Activated naive CD4-positive, alpha-beta T cell treated with anti-CD3 and anti-CD28 coated beads for 36 hours (primary cell): Measurements from ENCODE around the gene SEC24A. TPM values are rescaled to one million over a fixed set of nuclear protein-coding genes. Genes with fewer than 3 reads are reported as not detected.
"Not testable (repeated sequence)": the region's sequence is repeated elsewhere in the genome, so short reads cannot be mapped to it uniquely, and the experiment has no call there.

Experiments used
- CTCF ChIA-PET: fragments of 350-600 bp; sonication (Branson Sonifier 250); formaldehyde crosslinking; loops from one replicate; lab custom pipeline; 2021; ENCODE audit warnings: antibody characterized with exemption; lab: Charles Lee
- DNase-seq: peaks from one replicate; pipeline ENCODE4 v3.0.0-alpha.2; 2020
- H3K27ac Mint-ChIP-seq: one replicate; pipeline ENCODE4 v1.8.0; 2021; ENCODE audit warnings: mild to moderate bottlenecking, mixed read lengths
- H3K27me3 Mint-ChIP-seq: one replicate; pipeline ENCODE4 v1.8.0; 2021; ENCODE audit warnings: low read depth, mixed read lengths
- H3K36me3 Mint-ChIP-seq: one replicate; pipeline ENCODE4 v1.8.0; 2021; ENCODE audit warnings: low read depth, mixed read lengths
- H3K4me1 Mint-ChIP-seq: one replicate; pipeline ENCODE4 v1.8.0; 2021; ENCODE audit warnings: low read depth, mixed read lengths
- H3K4me3 Mint-ChIP-seq: one replicate; pipeline ENCODE4 v1.8.0; 2021; ENCODE audit warnings: mild to moderate bottlenecking, moderate library complexity, mixed read lengths
- H3K9me3 Mint-ChIP-seq: one replicate; pipeline ENCODE4 v1.8.0; 2021; ENCODE audit warnings: mixed read lengths
- intact Hi-C: fragments of 100-400 bp; cut with micrococcal nuclease; formaldehyde crosslinking; loops from one replicate; pipeline ENCODE4 v1.15.1; 2023
- total RNA-seq, 2 experiments: library from RNA; stranded (reverse); gene quantifications; one replicate each; pipeline ENCODE4 v1.2.3, GENCODE V29; 2021

SEC24A gene
- total RNA-seq, 2 experiments from 2014 or later, result 16.6 to 18.5 TPM

DNA sequence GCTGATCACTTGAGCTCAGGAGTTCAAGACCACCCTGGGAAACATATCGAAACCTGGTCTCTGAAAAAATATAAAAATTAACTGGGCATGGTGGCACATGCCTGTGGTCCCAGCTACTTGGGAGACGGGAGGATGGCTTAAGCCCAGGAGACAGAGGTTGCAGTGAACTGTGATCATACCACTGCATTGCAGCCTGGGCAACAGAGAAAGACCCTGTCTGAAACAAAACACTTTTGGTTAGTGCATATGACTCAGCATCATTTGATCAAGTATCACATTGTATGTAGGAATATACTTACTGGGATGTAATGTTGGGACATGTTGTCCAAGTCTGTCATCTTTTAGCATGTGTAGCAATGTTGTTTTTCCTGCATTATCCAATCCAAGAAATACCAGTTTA lies 28.0 kb upstream of the SEC24A start:
- DNase-seq, result no peak
- no peaks in the 10 kb centered on the region for H3K9me3 Mint-ChIP-seq
- H3K4me1 Mint-ChIP-seq, result peaks cover 8% of the 10 kb centered on the region
- intact Hi-C loops, result no loop called here
- H3K36me3 Mint-ChIP-seq, result peaks cover 19% of the 10 kb centered on the region
- CTCF ChIA-PET, result interaction anchor here (0.6 kb wide), 1 partner anchor 890 kb away, joined by 3 read pairs; no protein-coding TSS in a partner anchor
- no peak overlapping the region for H3K27ac Mint-ChIP-seq
- H3K4me3 Mint-ChIP-seq, result no peak overlapping the region
- no peaks in the 10 kb centered on the region for H3K27me3 Mint-ChIP-seq

DNA sequence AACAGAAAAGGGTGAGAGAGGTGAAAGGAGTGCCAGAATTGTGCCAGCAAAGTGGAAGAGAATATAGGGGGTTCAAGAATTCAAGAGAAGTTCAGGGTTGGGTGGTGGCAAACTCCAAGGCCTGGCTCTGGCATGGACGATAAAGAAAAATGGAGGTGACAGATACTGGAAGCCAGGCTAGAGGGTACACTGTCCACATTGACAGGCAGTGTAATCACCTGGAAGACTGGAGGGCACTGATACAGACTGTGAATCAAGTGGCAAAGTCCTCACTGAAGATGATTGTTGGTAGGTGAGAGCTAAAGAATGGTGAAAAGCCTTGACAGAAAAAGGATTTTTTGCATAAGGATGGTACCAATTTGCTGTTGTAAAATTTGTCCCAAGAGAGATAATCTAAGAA lies 23.0 kb upstream of the SEC24A start:
- Mint-ChIP-seq H3K36me3 (peaks cover 11% of the 10 kb centered on the region), H3K9me3 (no peaks in the 10 kb centered on the region), H3K27me3 (no peaks in the 10 kb centered on the region), H3K27ac (no peak overlapping the region), H3K4me1 (peaks cover 17% of the 10 kb centered on the region), H3K4me3 (no peak overlapping the region)
- intact Hi-C loops, result no loop called here
- no peak for DNase-seq
- CTCF ChIA-PET, result interaction anchor here (0.7 kb wide), 1 partner anchor 94 kb away, joined by 3 read pairs; no protein-coding TSS in a partner anchor

DNA sequence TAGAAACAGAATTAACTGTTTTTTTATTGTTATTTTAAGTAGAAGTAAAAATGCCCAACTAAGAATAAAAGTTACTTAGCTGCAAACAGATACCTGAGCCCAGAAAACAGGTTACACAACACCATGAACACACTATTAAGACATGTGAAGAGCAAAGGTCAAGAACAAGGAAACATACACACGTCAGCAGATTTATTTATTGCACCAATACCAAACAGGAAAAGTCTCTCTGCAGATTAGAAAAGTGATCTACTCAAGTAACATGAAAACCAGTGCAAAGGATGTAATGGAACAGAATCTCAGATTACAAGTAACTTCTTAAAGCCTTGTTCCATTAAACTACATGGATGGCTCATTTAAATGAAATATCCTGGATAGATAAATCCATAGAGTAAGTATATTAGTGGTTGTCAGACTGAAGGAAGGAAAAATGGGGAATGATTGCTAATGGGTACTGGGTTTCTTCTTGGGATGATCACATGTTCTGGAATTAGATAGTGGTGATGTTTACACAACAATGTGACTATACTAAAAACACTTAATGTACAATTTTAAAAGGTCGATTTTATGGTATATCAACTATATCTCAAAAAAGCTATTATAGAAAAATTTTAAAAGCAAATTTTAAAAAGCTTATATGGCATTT lies 22.1 kb upstream of the SEC24A start:
- CTCF ChIA-PET, result interaction anchor here (0.7 to 1.2 kb wide), 2 partner anchors 39 to 95 kb away, joined by 3 to 5 read pairs; no protein-coding TSS in a partner anchor
- H3K9me3 Mint-ChIP-seq, result no peaks in the 10 kb centered on the region
- no peak overlapping the region for H3K4me3 Mint-ChIP-seq
- DNase-seq, result no peak
- intact Hi-C loops, result no loop called here
- H3K27me3 Mint-ChIP-seq, result no peaks in the 10 kb centered on the region
- H3K4me1 Mint-ChIP-seq, result peaks cover 24% of the 10 kb centered on the region
- no peak overlapping the region for H3K27ac Mint-ChIP-seq
- H3K36me3 Mint-ChIP-seq, result peaks cover 11% of the 10 kb centered on the region

DNA sequence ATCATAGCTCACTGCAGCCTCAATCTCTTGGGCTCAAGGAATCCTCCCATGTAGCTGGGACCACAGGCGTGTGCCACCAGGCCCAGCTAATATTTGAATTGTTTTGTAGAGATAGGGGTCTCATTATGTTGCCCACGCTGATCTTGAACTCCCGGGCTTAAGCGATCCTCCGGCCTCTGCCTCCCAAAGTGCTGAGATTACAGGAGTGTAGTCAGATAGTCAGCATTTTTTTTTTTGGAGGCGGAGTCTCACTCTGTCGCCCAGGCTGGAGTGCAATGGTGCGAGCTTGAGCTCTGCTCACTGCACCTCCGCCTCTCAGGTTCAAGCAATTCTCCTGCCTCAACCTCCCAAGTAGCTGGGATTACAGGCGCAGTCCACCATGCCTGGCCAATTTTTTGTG lies 14.4 kb upstream of the SEC24A start:
- Mint-ChIP-seq H3K4me3 (no peak overlapping the region), H3K27ac (no peak overlapping the region)
- intact Hi-C loops, result loop anchor here (5.0 kb wide), 1 partner anchor 262 kb away; the partner anchor contains the start of gene UBE2B

DNA sequence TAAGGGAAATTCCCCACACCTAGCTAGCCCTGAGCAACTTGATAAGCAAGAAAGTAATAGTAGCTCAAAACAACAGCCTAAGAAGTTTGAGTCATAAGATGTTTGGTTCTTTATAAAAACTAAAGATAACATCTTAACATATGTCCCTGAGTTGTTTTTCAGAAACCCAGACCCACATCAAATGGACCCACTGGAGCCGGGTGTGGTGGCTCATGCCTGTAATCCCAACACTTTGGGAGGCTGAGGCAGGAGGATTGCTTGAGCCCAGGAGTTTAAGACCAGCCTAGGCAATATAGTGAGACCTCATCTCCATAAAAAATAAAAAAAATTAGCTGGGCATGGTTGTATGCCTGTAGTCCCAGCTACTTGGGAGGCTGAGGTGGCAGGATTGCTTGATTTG lies 13.2 kb upstream of the SEC24A start:
- H3K9me3 Mint-ChIP-seq, H3K4me3 Mint-ChIP-seq, H3K36me3 Mint-ChIP-seq, DNase-seq, intact Hi-C loops, H3K27me3 Mint-ChIP-seq: not testable (repeated sequence)
- Mint-ChIP-seq H3K27ac (peak overlapping the region; percentile 26), H3K4me1 (peaks cover 17% of the 10 kb centered on the region)
- CTCF ChIA-PET, result interaction anchor here (0.6 to 2.1 kb wide), 2 partner anchors 48 to 146 kb away, joined by 9 read pairs; no protein-coding TSS in a partner anchor

More for the DNA sequence above, 14.4 kb upstream of the SEC24A start:
- DNase-seq, result no peak
- CTCF ChIA-PET, result interaction anchor here (0.6 to 2.1 kb wide), 5 partner anchors 10 to 47 kb away, joined by 4 to 9 read pairs (median 5); no protein-coding TSS in a partner anchor
- Mint-ChIP-seq H3K27me3 (no peaks in the 10 kb centered on the region), H3K4me1 (peaks cover 19% of the 10 kb centered on the region), H3K9me3 (no peaks in the 10 kb centered on the region), H3K36me3 (no peaks in the 10 kb centered on the region)

DNA sequence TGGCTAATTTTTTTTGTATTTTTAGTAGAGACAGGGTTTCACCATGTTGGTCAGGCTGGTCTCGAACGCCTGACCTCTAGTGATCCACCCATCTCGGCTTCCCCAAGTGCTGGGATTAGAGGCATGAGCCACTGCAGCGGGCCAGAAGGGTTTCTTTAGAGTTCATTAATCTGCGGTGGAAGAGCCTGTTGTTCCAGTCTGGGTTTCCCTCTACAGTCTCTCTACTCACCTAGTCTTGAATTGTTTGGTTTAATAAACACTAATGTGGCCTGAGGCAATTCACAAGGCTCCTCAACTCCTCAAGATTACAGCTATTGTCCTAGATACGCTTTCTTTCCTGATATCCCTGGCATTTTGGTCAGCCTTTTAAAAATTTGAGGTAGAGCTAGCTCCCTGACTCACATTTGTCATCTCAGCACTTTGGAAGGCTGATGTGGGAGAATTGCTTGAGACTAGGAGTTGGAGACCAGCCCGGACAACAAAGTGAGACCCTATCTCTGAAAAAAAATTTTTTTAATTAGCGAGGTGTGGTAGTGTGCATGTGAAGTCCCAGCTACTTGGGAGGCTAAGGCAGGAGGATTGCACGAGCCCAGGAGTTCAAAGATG lies 11.4 kb upstream of the SEC24A start:
- H3K27me3 Mint-ChIP-seq, result no peaks in the 10 kb centered on the region
- no peak for DNase-seq
- H3K4me1 Mint-ChIP-seq, result peaks cover 7% of the 10 kb centered on the region
- H3K9me3 Mint-ChIP-seq, result no peaks in the 10 kb centered on the region
- intact Hi-C loops, result no loop called here
- CTCF ChIA-PET, result interaction anchor here (0.6 to 1.3 kb wide), 3 partner anchors 9 to 206 kb away, joined by 3 to 8 read pairs (median 4); no protein-coding TSS in a partner anchor
- H3K36me3 Mint-ChIP-seq, result no peaks in the 10 kb centered on the region
- H3K4me3 Mint-ChIP-seq, result no peak overlapping the region
- no peak overlapping the region for H3K27ac Mint-ChIP-seq

DNA sequence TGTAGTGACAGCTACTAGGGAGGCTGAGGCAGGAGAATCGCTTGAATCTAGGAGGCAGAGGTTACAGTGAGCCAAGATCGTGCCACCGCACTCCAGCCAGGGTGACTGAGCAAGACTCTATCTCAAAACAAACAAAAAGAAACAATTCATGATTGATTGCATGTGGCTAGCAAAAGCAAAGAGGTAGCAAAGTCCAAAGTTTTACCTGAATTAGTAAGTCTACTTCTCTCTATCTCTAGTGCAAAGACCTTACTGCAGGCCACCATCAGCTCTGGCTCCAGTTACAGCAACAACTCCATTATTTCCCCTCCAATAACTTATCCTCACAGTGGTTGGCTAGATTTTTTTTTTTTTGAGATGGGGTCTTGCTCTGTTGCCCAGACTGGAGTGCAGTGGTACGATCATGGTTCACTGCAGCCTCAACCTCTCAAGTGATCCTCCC lies 9.8 kb upstream of the SEC24A start:
- intact Hi-C loops, result no loop called here
- CTCF ChIA-PET, result interaction anchor here (1.2 kb wide), 1 partner anchor 52 kb away, joined by 5 read pairs; no protein-coding TSS in a partner anchor
- DNase-seq, result no peak
- Mint-ChIP-seq H3K4me3 (no peak overlapping the region), H3K27ac (no peak overlapping the region), H3K4me1 (peaks cover 7% of the 10 kb centered on the region), H3K36me3 (no peaks in the 10 kb centered on the region), H3K9me3 (no peaks in the 10 kb centered on the region), H3K27me3 (no peaks in the 10 kb centered on the region)

DNA sequence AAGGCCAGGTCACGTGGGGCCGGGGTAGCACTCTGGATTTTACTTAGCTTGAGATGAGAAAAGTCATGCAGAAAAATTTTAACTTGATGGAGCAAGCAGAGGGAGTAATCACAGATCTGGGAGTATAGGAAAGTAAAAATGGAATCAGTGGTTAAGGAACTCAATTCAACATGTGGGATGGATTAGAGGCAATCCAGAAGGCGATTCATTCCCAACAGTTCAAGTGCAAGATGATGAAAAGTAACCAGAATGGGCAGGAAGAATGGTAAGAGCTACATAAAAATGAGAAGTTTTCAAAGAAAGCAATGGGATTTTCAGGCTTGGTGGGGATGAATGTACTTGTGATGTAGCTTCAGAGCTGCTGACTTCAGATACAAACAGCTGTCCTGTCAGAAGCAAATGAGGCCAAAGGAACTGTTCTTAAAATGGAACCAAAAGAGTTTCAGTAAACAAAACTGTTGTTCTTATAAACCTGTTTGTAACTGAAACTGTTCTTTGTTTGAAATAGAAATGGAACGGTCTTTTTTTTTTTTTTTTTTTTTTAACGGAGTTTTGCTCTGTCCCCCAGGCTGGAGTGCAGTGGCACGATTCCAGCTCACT lies 5.6 kb upstream of the SEC24A start:
- Mint-ChIP-seq H3K4me3 (no peak overlapping the region), H3K4me1 (peaks cover 13% of the 10 kb centered on the region), H3K27me3 (no peaks in the 10 kb centered on the region), H3K27ac (no peak overlapping the region), H3K9me3 (no peaks in the 10 kb centered on the region), H3K36me3 (no peaks in the 10 kb centered on the region)
- intact Hi-C loops, result no loop called here
- DNase-seq, result no peak
- CTCF ChIA-PET, result interaction anchor here (1.5 kb wide), 1 partner anchor 9 kb away, joined by 4 read pairs; no protein-coding TSS in a partner anchor

DNA sequence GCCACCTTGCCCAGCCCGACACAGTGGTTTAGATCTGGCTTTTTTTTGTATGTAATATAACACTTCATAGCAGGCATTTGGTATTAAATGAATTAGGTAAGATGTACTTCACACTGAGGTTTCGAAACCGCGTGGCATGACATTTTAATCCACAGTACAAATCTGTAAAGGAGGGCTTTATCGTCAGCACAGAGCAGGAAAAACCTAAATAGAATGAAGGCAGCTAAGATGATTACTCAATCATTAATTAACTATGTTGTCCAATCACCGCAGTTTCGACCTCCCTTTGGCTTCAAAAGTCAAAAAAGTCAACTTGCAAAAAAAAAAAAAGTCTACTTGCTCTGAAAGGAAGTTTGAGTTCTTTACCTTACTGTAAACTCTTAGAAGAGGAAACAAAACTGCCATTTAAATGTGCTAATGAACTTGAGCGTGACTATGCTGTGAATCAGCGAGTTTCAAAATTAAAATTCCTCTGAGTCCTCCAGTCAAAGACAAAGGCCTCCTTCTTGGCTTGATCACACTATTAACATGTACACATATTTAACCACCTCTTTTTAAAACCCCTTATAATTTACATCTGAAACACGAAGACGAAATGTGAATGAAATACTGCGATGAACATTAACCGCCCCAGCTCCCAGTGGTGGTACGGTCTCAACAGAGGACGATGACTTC lies 698 bp upstream of the SEC24A start:
- Mint-ChIP-seq H3K4me3 (peak overlapping the region; percentile 89), H3K27me3 (no peaks in the 10 kb centered on the region), H3K27ac (peak overlapping the region; percentile 100), H3K9me3 (no peaks in the 10 kb centered on the region), H3K36me3 (peaks cover 6% of the 10 kb centered on the region), H3K4me1 (peaks cover 35% of the 10 kb centered on the region)
- CTCF ChIA-PET, result interaction anchor here (1.2 kb wide), 1 partner anchor 46 kb away, joined by 3 read pairs; no protein-coding TSS in a partner anchor
- DNase-seq, result peak; percentile 76
- intact Hi-C loops, result loop anchor here (1.0 to 5.0 kb wide), 15 partner anchors 16 to 546 kb away; partner anchors contain the start of genes CAMLG, DDX46, PCBD2 and PPP2CA

DNA sequence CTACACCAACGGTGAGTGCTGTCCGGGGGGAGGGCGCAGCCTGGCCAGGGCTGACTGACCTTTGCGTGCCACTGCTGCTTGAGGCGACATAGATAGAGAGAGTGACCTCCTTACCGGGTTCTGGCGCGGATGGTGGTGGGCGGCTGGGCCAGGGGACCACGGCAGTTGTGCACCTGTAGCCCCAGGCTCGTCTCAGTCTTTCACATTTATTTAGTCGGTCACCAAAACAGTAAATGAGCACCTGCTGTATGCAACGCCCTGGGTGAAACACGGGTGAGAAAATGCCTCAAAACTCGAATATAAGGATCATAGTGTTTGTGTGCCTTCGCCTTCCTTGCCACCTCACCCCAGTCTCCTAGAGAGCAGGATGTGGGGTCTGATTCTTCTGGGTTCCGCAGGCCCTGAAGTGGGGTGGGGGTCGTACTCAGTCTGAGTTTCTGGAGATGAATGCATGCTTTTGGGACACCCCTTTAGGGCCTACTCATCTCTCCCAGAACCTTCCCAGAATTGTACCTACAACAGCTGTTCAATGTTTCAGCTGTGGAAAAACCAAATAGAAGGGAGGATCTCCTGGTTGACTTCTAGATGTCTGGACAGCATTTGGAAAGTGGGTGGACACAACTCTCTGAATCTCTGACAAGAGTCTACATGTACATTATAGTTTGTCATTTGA lies 714 bp downstream of the SEC24A start:
- CTCF ChIA-PET, result interaction anchor here (1.2 kb wide), 1 partner anchor 62 kb away, joined by 7 read pairs; no protein-coding TSS in a partner anchor
- H3K27ac Mint-ChIP-seq, result peak overlapping the region; percentile 100

DNA sequence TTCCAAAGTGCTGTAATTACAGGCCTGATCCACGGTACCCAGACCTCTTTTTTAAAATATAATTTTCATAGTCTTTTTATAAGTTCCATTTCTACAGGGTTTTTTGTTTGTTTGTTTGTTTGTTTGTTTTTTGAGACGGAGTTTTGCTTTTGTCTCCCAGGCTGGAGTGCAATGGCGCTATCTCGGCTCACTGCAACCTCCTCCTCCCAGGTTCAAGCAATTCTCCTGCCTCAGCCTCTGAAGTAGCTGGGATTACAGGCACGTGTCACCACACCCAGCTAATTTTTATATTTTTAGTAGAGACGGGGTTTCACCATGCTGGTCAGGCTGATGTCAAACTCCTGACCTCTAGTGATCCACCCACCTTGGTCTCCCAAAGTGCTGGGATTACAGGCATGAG lies 2.1 kb downstream of the SEC24A start:
- CTCF ChIA-PET, H3K27me3 Mint-ChIP-seq, intact Hi-C loops, H3K27ac Mint-ChIP-seq, H3K9me3 Mint-ChIP-seq, DNase-seq, H3K36me3 Mint-ChIP-seq: not testable (repeated sequence)
- H3K4me1 Mint-ChIP-seq, result peaks cover 38% of the 10 kb centered on the region
- peak overlapping the region; percentile 42 for H3K4me3 Mint-ChIP-seq

More for the DNA sequence above, 714 bp downstream of the SEC24A start:
- H3K4me3 Mint-ChIP-seq, result peak overlapping the region; percentile 89
- intact Hi-C loops, result loop anchor here (2.0 to 5.0 kb wide), 2 partner anchors 122 to 547 kb away; no protein-coding TSS in a partner anchor
- no peaks in the 10 kb centered on the region for H3K9me3 Mint-ChIP-seq
- peak; percentile 34 for DNase-seq
- H3K4me1 Mint-ChIP-seq, result peaks cover 35% of the 10 kb centered on the region
- peaks cover 6% of the 10 kb centered on the region for H3K36me3 Mint-ChIP-seq
- H3K27me3 Mint-ChIP-seq, result no peaks in the 10 kb centered on the region
